H1 (cell line): ENCODE measurements around the gene IQCE. TPM values are rescaled to one million over a fixed set of nuclear protein-coding genes. Genes with fewer than 3 reads are reported as not detected.

Experiments
- BRCA1 ChIP-seq: IDR thresholded peaks from 2 replicates; pipeline ENCODE4 v1.6.1; 2012; ENCODE audit warnings: low read depth, low read length, improper control_type of control experiment
- CBX5 ChIP-seq: fragments of 300-800, 300-1000 bp; sonication (generic); IDR thresholded peaks from 2 replicates; pipeline ENCODE4 v1.7.1; 2016; ENCODE audit warnings: antibody characterized with exemption, low read length, low read depth
- HDAC2 ChIP-seq, 2 experiments: fragments of 300-600 bp in 1 of 2; sonication (generic) in 1 of 2; IDR thresholded peaks; 2 replicates each; pipeline ENCODE4 v1.6.1; 2011 to 2012; ENCODE audit warnings: low read depth in 2 of 2, low read length in 2 of 2, mild to moderate bottlenecking in 2 of 2, moderate library complexity in 2 of 2, borderline replicate concordance in 1 of 2, inconsistent platforms in 1 of 2
- KDM5A ChIP-seq: fragments of 200-600 bp; IDR thresholded peaks from 2 replicates; pipeline ENCODE4 v1.7.1; 2012; ENCODE audit warnings: mild to moderate bottlenecking, low read length, inconsistent platforms, mixed read lengths
- RBBP5 ChIP-seq: IDR thresholded peaks from 2 replicates; pipeline ENCODE4 v1.7.1; 2012; ENCODE audit warnings: low read depth, mild to moderate bottlenecking, inconsistent platforms, low read length, moderate library complexity, borderline replicate concordance
- SUZ12 ChIP-seq: fragments of 200-600 bp; sonication (generic); IDR thresholded peaks from 2 replicates; pipeline ENCODE4 v1.6.1; 2012; ENCODE audit warnings: mild to moderate bottlenecking, inconsistent platforms, low read length, moderate library complexity, mixed read lengths
- TCF12 ChIP-seq: IDR thresholded peaks from 2 replicates; pipeline ENCODE4 v1.6.1; 2011; ENCODE audit warnings: low read depth, mild to moderate bottlenecking, low read length
- polyA plus RNA-seq, 7 experiments: library from polyadenylated mRNA; depleted of rRNA in 3 of 7; stranded (reverse) in 5 of 7; unstranded in 2 of 7; fragments of >200 nt in 5 of 7; fragments of 200-250 nt in 2 of 7; gene quantifications; 1 replicate in 5 of 7; 2 replicates in 1 of 7; 4 replicates in 1 of 7; pipeline versions ENCODE4 v1.2.1 to v1.2.3, GENCODE V29; 2011 to 2013; ENCODE audit warnings: missing spikeins in 2 of 7, mixed read lengths in 2 of 7
- total RNA-seq: library from RNA; stranded (reverse); fragmentation: NEBNext Ultra II Directional; extraction: Animal tissue kit (Norgen Biotek cat#: 25700); gene quantifications from 2 replicates; pipeline ENCODE4 v1.2.1, GENCODE V29; 2021
- TF ChIP-seq, protein P1 (sequence below): fragments of 300-600 bp; sonication (generic); IDR thresholded peaks from 2 replicates; pipeline ENCODE4 v1.7.1; 2012; ENCODE audit warnings: low read length, moderate library complexity, mild to moderate bottlenecking, inconsistent platforms; ENCODE audit not compliant: insufficient replicate concordance
- TF ChIP-seq, protein P2 (sequence below): IDR thresholded peaks from 2 replicates; pipeline ENCODE4 v1.6.1; 2012; ENCODE audit warnings: low read length, inconsistent platforms

Gene IQCE
- total and polyA plus RNA-seq, 2 of the 8 experiments (the other 6 are each of a cell fraction or from before 2014, with no cell fraction given) = 2.2 to 4.9 TPM

DNA sequence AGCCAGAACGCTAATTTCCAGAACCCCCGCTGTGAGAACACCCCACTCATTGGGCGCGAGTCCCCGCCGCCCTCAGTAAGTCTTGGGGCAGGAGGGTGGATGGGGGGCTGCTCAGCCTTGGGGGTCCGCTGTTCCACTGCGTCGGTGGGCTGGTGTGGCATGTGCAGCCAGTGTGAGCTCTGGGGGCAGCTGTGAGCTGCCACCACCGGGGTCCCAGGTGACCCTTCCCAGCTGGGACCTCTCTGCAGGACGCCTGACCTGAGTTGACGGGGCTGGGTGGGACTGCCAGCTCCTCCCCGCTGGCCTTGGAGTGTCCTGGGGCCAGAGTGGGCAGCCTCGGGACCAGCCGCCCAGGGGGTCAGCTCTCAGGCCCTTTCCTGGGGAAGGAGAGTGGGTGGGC is 100.2 kb downstream of the IQCE start (continued):
- TF ChIP-seq, protein P1, sequence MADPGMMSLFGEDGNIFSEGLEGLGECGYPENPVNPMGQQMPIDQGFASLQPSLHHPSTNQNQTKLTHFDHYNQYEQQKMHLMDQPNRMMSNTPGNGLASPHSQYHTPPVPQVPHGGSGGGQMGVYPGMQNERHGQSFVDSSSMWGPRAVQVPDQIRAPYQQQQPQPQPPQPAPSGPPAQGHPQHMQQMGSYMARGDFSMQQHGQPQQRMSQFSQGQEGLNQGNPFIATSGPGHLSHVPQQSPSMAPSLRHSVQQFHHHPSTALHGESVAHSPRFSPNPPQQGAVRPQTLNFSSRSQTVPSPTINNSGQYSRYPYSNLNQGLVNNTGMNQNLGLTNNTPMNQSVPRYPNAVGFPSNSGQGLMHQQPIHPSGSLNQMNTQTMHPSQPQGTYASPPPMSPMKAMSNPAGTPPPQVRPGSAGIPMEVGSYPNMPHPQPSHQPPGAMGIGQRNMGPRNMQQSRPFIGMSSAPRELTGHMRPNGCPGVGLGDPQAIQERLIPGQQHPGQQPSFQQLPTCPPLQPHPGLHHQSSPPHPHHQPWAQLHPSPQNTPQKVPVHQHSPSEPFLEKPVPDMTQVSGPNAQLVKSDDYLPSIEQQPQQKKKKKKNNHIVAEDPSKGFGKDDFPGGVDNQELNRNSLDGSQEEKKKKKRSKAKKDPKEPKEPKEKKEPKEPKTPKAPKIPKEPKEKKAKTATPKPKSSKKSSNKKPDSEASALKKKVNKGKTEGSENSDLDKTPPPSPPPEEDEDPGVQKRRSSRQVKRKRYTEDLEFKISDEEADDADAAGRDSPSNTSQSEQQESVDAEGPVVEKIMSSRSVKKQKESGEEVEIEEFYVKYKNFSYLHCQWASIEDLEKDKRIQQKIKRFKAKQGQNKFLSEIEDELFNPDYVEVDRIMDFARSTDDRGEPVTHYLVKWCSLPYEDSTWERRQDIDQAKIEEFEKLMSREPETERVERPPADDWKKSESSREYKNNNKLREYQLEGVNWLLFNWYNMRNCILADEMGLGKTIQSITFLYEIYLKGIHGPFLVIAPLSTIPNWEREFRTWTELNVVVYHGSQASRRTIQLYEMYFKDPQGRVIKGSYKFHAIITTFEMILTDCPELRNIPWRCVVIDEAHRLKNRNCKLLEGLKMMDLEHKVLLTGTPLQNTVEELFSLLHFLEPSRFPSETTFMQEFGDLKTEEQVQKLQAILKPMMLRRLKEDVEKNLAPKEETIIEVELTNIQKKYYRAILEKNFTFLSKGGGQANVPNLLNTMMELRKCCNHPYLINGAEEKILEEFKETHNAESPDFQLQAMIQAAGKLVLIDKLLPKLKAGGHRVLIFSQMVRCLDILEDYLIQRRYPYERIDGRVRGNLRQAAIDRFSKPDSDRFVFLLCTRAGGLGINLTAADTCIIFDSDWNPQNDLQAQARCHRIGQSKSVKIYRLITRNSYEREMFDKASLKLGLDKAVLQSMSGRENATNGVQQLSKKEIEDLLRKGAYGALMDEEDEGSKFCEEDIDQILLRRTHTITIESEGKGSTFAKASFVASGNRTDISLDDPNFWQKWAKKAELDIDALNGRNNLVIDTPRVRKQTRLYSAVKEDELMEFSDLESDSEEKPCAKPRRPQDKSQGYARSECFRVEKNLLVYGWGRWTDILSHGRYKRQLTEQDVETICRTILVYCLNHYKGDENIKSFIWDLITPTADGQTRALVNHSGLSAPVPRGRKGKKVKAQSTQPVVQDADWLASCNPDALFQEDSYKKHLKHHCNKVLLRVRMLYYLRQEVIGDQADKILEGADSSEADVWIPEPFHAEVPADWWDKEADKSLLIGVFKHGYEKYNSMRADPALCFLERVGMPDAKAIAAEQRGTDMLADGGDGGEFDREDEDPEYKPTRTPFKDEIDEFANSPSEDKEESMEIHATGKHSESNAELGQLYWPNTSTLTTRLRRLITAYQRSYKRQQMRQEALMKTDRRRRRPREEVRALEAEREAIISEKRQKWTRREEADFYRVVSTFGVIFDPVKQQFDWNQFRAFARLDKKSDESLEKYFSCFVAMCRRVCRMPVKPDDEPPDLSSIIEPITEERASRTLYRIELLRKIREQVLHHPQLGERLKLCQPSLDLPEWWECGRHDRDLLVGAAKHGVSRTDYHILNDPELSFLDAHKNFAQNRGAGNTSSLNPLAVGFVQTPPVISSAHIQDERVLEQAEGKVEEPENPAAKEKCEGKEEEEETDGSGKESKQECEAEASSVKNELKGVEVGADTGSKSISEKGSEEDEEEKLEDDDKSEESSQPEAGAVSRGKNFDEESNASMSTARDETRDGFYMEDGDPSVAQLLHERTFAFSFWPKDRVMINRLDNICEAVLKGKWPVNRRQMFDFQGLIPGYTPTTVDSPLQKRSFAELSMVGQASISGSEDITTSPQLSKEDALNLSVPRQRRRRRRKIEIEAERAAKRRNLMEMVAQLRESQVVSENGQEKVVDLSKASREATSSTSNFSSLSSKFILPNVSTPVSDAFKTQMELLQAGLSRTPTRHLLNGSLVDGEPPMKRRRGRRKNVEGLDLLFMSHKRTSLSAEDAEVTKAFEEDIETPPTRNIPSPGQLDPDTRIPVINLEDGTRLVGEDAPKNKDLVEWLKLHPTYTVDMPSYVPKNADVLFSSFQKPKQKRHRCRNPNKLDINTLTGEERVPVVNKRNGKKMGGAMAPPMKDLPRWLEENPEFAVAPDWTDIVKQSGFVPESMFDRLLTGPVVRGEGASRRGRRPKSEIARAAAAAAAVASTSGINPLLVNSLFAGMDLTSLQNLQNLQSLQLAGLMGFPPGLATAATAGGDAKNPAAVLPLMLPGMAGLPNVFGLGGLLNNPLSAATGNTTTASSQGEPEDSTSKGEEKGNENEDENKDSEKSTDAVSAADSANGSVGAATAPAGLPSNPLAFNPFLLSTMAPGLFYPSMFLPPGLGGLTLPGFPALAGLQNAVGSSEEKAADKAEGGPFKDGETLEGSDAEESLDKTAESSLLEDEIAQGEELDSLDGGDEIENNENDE = no peak
- TF ChIP-seq TCF12 = no peak
- no peak for TF ChIP-seq BRCA1
- no peak for TF ChIP-seq KDM5A
- no peak for TF ChIP-seq CBX5
- TF ChIP-seq, protein P2, sequence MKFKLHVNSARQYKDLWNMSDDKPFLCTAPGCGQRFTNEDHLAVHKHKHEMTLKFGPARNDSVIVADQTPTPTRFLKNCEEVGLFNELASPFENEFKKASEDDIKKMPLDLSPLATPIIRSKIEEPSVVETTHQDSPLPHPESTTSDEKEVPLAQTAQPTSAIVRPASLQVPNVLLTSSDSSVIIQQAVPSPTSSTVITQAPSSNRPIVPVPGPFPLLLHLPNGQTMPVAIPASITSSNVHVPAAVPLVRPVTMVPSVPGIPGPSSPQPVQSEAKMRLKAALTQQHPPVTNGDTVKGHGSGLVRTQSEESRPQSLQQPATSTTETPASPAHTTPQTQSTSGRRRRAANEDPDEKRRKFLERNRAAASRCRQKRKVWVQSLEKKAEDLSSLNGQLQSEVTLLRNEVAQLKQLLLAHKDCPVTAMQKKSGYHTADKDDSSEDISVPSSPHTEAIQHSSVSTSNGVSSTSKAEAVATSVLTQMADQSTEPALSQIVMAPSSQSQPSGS = no peak
- TF ChIP-seq RBBP5 = no peak
- TF ChIP-seq HDAC2 (IDR thresholded peaks at IDR 0.05; ENCODE audit: borderline replicate concordance in 1 of 2, low read depth in 2 of 2, low read length in 2 of 2) = no peak
- TF ChIP-seq SUZ12 = no peak
